Mesendoderm (in vitro differentiated cells): ENCODE data around the gene MYO10.
"Not testable (repeated sequence)": the region's sequence is repeated elsewhere in the genome, so short reads cannot be mapped to it uniquely, and the experiment has no call there.

Source experiments
- DNase-seq: peaks from one replicate; pipeline ENCODE4 v3.0.0; 2013
- H2AK5ac ChIP-seq: 2 replicates; pipeline ENCODE4 v1.6.1; 2013; ENCODE audit warnings: low read length, inconsistent platforms
- H2BK120ac ChIP-seq: 2 replicates; pipeline ENCODE4 v1.6.1; 2013; ENCODE audit warnings: low read depth, mild to moderate bottlenecking, low read length, moderate library complexity, mixed read lengths
- H2BK15ac ChIP-seq: replicated peaks from 2 replicates; pipeline ENCODE4 v1.6.1; 2013; ENCODE audit warnings: low read depth, mild to moderate bottlenecking, moderate library complexity
- H2BK5ac ChIP-seq: 2 replicates; pipeline ENCODE4 v1.6.1; 2013; ENCODE audit warnings: low read length, inconsistent platforms
- H3K18ac ChIP-seq: 2 replicates; pipeline ENCODE4 v1.6.1; 2013; ENCODE audit warnings: mild to moderate bottlenecking, low read length, mixed read lengths
- H3K23ac ChIP-seq: one replicate; pipeline ENCODE4 v1.6.1; 2013; ENCODE audit warnings: low read length
- H3K27ac ChIP-seq: 2 replicates; pipeline ENCODE4 v1.5.1; 2013; ENCODE audit warnings: low read depth, mild to moderate bottlenecking, inconsistent platforms, low read length, moderate library complexity
- H3K27me3 ChIP-seq: 2 replicates; pipeline ENCODE4 v1.6.1; 2013; ENCODE audit warnings: low read length, control low read depth, mild to moderate bottlenecking, inconsistent platforms; ENCODE audit not compliant: insufficient read depth, poor library complexity
- H3K36me3 ChIP-seq: 2 replicates; pipeline ENCODE4 v1.6.1; 2013; ENCODE audit warnings: low read length, inconsistent platforms; ENCODE audit not compliant: control insufficient read depth, insufficient read depth
- H3K4ac ChIP-seq: one replicate; pipeline ENCODE4 v1.6.1; 2013; ENCODE audit warnings: low read depth, mild to moderate bottlenecking, low read length, moderate library complexity
- H3K4me1 ChIP-seq: 2 replicates; pipeline ENCODE4 v1.6.1; 2013; ENCODE audit warnings: low read depth, low read length, inconsistent platforms; ENCODE audit not compliant: control insufficient read depth
- H3K4me2 ChIP-seq: 2 replicates; pipeline ENCODE4 v1.6.1; 2013; ENCODE audit warnings: low read length
- H3K4me3 ChIP-seq: 2 replicates; pipeline ENCODE4 v1.5.1; 2013; ENCODE audit warnings: mild to moderate bottlenecking, low read length
- H3K56ac ChIP-seq: one replicate; pipeline ENCODE4 v1.6.1; 2013; ENCODE audit warnings: low read length
- H3K79me1 ChIP-seq: 2 replicates; pipeline ENCODE4 v1.6.1; 2013; ENCODE audit warnings: low read length, inconsistent platforms
- H3K79me2 ChIP-seq: 2 replicates; pipeline ENCODE4 v1.6.1; 2013; ENCODE audit warnings: mild to moderate bottlenecking, low read length; ENCODE audit not compliant: control insufficient read depth, insufficient read depth
- H3K9ac ChIP-seq: 2 replicates; pipeline ENCODE4 v1.6.1; 2013; ENCODE audit warnings: low read length, inconsistent platforms
- H4K5ac ChIP-seq: one replicate; pipeline ENCODE4 v1.6.1; 2013; ENCODE audit warnings: low read length
- H4K8ac ChIP-seq: one replicate; pipeline ENCODE4 v1.6.1; 2013; ENCODE audit warnings: low read depth, mild to moderate bottlenecking, control low read depth, low read length, moderate library complexity
- WGBS: extraction: QIAGEN DNeasy Blood & Tissue Kit; methylation state at CpG from one replicate; pipeline ENCODE4 v1.1.7; 2013; ENCODE audit warnings: low lambda C conversion rate, missing lambda C conversion rate; ENCODE audit not compliant: insufficient coverage; ENCODE audit errors: extremely low coverage; 5-methylcytosine and 5-hydroxymethylcytosine counted together

The MYO10 gene

DNA sequence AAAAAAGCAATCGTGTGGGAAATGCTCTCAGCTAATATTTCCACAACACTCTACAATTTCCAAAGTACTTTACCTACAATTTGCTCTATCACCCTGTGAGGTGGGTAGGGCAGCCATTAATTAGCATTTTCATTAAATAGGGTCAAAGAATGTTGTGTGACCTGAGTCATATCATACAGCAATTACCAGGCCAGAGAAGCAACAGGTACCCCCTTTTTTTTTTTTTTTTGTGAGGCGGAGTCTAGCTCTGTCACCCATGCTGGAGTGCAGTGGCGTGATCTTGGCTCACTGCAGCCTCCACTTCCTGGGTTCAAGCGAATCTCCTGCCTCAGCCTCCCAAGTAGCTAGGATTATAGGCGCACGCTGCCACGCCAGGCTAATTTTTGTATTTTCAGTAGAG, 210.5 kb downstream of the MYO10 start:
- Histone ChIP-seq H3K27ac (no peak overlapping the region), H3K9ac (no peak overlapping the region), H3K27me3 (no peaks in the 10 kb centered on the region), H3K79me2 (peaks cover 26% of the 10 kb centered on the region), H3K4me3 (no peak overlapping the region), H3K4ac (no peak overlapping the region), H3K23ac (no peak overlapping the region), H3K56ac (no peak overlapping the region), H3K4me2 (no peak overlapping the region), H3K18ac (no peak overlapping the region), H4K8ac (no peak overlapping the region), H2AK5ac (no peak overlapping the region), H4K5ac (no peak overlapping the region), H3K4me1 (peaks cover 8% of the 10 kb centered on the region), H3K79me1 (peaks cover 6% of the 10 kb centered on the region), H2BK5ac (no peak overlapping the region), H2BK120ac (no peak overlapping the region), H3K36me3 (no peaks in the 10 kb centered on the region), H2BK15ac (no peak overlapping the region)
- no peak for DNase-seq
- no CpG with 5 or more reads among the region's 7 CpGs for WGBS

DNA sequence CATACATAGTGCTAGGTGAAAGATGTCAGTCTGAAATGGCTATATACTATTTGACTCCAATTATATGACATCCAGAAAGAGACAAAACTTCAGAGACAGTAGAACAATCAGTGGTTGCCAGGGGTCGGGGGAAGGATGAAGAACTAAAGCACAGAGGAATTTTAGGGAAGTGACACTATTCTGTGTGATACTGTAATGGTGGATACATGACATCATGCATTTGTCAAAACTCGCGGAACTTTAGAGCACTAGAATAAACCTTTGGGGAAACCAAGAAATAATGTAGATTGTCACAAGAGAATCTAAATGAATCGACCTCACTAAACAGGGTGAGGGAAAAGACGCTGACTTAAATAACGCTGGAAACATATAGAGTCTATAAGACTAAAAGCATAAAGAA, 212.3 kb downstream of the MYO10 start:
- peaks cover 21% of the 10 kb centered on the region for H3K79me2 ChIP-seq
- no peak overlapping the region for H3K18ac ChIP-seq
- H3K56ac ChIP-seq = no peak overlapping the region
- no peaks in the 10 kb centered on the region for H3K27me3 ChIP-seq
- peaks cover 5% of the 10 kb centered on the region for H3K79me1 ChIP-seq
- H2BK120ac ChIP-seq = no peak overlapping the region
- no peaks in the 10 kb centered on the region for H3K36me3 ChIP-seq
- H2AK5ac ChIP-seq = no peak overlapping the region
- H4K5ac ChIP-seq = no peak overlapping the region
- no peak overlapping the region for H2BK15ac ChIP-seq
- no peak overlapping the region for H3K27ac ChIP-seq
- H3K4me2 ChIP-seq = no peak overlapping the region
- no peak overlapping the region for H2BK5ac ChIP-seq
- WGBS = no CpG with 5 or more reads among the region's 6 CpGs
- no peak overlapping the region for H3K9ac ChIP-seq
- H3K4me3 ChIP-seq = no peak overlapping the region
- no peak overlapping the region for H3K4ac ChIP-seq
- peaks cover 8% of the 10 kb centered on the region for H3K4me1 ChIP-seq
- no peak overlapping the region for H3K23ac ChIP-seq
- no peak for DNase-seq
- no peak overlapping the region for H4K8ac ChIP-seq

DNA sequence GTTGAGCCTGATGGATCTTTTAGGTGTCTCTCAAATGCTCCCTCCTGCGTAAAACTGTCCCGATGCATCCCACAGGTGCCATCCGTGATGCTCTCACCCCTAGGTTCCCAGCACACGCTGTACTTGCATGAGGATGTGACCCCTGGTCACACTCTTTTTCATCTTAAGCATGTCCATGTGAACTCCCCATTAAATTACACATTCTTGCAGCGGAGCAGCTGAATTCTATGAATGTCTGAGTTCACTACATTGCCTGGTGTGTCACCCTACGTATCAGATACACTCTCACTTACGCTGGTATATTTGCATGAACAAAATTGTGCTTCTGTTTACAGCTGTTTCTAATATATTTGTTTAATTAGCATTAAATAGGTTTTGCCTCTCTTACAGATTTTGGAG, 214.0 kb downstream of the MYO10 start:
- Histone ChIP-seq H4K8ac (no peak overlapping the region), H3K79me2 (peaks cover 14% of the 10 kb centered on the region), H3K4ac (no peak overlapping the region), H3K18ac (no peak overlapping the region), H3K27me3 (no peaks in the 10 kb centered on the region), H2AK5ac (no peak overlapping the region), H3K79me1 (peaks cover 3% of the 10 kb centered on the region), H3K56ac (no peak overlapping the region), H3K23ac (no peak overlapping the region), H2BK120ac (no peak overlapping the region), H4K5ac (no peak overlapping the region), H3K4me3 (no peak overlapping the region), H3K36me3 (no peaks in the 10 kb centered on the region), H2BK15ac (no peak overlapping the region), H3K4me1 (peaks cover 8% of the 10 kb centered on the region), H2BK5ac (no peak overlapping the region), H3K27ac (no peak overlapping the region), H3K9ac (no peak overlapping the region), H3K4me2 (no peak overlapping the region)
- WGBS = no CpG with 5 or more reads among the region's 7 CpGs
- DNase-seq = no peak

DNA sequence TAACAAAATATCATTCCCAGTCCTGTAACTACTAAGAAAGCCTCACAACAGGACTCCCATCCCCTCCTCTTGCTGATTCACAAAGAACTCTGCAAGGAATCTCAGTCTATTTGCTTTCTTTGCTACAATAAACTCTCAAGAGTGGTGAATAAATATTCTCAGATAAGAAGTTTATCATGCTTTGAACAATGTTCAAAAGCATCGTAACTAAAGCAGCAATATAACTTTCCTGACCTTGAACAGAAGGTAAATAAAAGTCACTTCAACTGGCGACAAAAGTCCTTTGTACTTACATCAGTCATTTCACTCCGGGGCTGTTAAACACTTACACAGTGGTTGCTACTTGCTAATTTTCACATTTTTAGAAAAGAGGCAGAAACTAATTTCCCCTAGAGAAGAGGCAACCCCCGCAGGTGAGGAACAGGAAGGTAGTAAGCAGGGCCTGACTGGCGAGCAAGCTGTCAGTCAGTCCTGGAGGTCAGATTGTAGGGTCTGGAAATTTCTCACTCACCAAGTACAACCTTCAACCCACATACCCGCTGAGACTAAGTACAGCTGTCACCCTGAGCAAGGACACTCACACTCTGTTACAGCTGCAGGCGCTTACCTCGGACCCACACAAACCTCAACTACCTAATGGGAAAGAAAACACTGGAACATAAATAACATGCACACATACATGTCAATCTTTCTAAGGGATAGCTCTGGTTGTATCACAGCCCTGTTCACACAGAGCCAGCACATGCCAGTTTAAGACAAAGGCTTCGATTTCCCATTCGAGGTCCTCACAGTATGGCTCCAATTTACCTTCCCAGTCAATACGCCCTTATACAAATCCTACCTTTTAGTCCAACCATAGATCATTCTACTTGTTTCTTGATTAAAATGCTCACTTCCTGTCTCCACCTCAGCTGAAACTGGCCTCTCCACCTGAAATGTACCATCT, 214.7 kb downstream of the MYO10 start:
- Histone ChIP-seq H3K4ac (no peak overlapping the region), H3K4me1 (peaks cover 8% of the 10 kb centered on the region), H3K4me3 (no peak overlapping the region), H4K5ac (no peak overlapping the region), H3K79me1 (peaks cover 3% of the 10 kb centered on the region), H3K4me2 (no peak overlapping the region), H2BK5ac (no peak overlapping the region), H3K27ac (no peak overlapping the region), H3K9ac (no peak overlapping the region), H4K8ac (no peak overlapping the region), H2BK15ac (no peak overlapping the region), H3K18ac (no peak overlapping the region), H2BK120ac (no peak overlapping the region), H3K56ac (peak overlapping the region; percentile 12), H2AK5ac (no peak overlapping the region), H3K23ac (no peak overlapping the region), H3K27me3 (no peaks in the 10 kb centered on the region), H3K79me2 (peaks cover 14% of the 10 kb centered on the region), H3K36me3 (no peaks in the 10 kb centered on the region)
- no CpG with 5 or more reads among the region's 11 CpGs for WGBS
- DNase-seq = peak; percentile 37

DNA sequence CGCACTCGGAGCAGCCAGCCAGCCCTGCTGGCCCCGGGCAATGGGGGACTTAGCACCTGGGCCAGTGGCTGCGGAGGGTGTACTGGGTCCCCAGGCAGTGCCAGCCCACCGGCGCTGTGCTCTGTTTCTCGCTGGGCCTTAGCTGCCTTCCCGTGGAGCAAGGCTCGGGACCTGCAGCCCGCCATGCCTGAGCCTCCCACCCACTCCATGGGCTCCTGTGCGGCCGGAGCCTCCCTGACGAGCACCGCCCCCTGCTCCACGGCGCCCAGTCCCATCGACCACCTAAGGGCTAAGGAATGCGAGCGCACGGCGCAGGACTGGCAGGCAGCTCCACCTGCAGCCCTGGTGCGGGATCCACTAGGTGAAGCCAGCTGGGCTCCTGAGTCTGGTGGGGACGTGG, 218.1 kb downstream of the MYO10 start:
- DNase-seq = not testable (repeated sequence)

More for the DNA sequence above, 218.1 kb downstream of the MYO10 start:
- not testable (repeated sequence) for H3K4me1 ChIP-seq, H3K4ac ChIP-seq, H3K79me1 ChIP-seq, H3K9ac ChIP-seq, H3K18ac ChIP-seq, H3K27ac ChIP-seq, H4K5ac ChIP-seq, H4K8ac ChIP-seq, H2BK5ac ChIP-seq, H3K56ac ChIP-seq, H3K79me2 ChIP-seq, H2BK120ac ChIP-seq, H3K4me2 ChIP-seq, H3K4me3 ChIP-seq, H2BK15ac ChIP-seq, H3K27me3 ChIP-seq, H3K36me3 ChIP-seq, H3K23ac ChIP-seq, H2AK5ac ChIP-seq
- WGBS = no CpG with 5 or more reads among the region's 23 CpGs
